A375 (cell line): ENCODE measurements around the gene TBC1D26. TPM values are rescaled to one million over a fixed set of nuclear protein-coding genes. Genes with fewer than 3 reads are reported as not detected.

Experiments
- small RNA-seq: library from RNA; depleted of rRNA; stranded (forward); fragments of <200 nt; gene quantifications from one replicate; pipeline ENCODE3, GENCODE V24; 2014
- total RNA-seq: library from RNA; depleted of rRNA; stranded (reverse); fragments of >200 nt; shearing (Covaris generic); gene quantifications from 2 replicates; pipeline ENCODE4 v1.2.3, GENCODE V29; 2014; rRNA removed

The TBC1D26 gene
- not detected in 2 replicates for total RNA-seq

GRCh38 chr17:15731900-15732299 lies at the start of gene TBC1D26:
TBC1D26 (plus strand) TSS chr17:15732283; CDS start chr17:15735349, 3,066 bp downstream.

GRCh38 chr17:15683824-15684478 lies 48.1 kb upstream of the TBC1D26 start, which contains the start of gene TRIM16:
TRIM16 (minus strand) TSS chr17:15684311; CDS start chr17:15651609, 32,702 bp downstream.

GRCh38 chr17:15699413-15699924 lies 32.6 kb upstream of the TBC1D26 start, which contains the start of gene ZNF286A:
ZNF286A (plus strand) TSS chr17:15699752; CDS start chr17:15700330, 578 bp downstream.

Small RNAs within 50 kb of the gene (small RNA-seq; reads per million reads assigned to genes)
- gene AC015922.1 (not detected), gene RNA5SP436 (0.59 reads per million, percentile 33 among the genes with 10 or more reads in this experiment)

Other genes with a start within 250 kb of the TBC1D26 start
- gene TVP23C, start 168.8 kb upstream of the TBC1D26 start, total RNA-seq: 17.6 and 37.9 TPM in 2 replicates
- gene FBXW10B, start 112.6 kb upstream of the TBC1D26 start, total RNA-seq: 0.30 and 2.2 TPM in 2 replicates
- gene TRIM16, start 48.0 kb upstream of the TBC1D26 start, total RNA-seq: 33.6 and 36.8 TPM in 2 replicates
- gene ZNF286A, start 32.5 kb upstream of the TBC1D26 start, total RNA-seq: 53.0 and 55.5 TPM in 2 replicates
- gene ADORA2B, start 212.8 kb downstream of the TBC1D26 start, total RNA-seq: 42.8 and 49.8 TPM in 2 replicates